ENCODE measurements around the gene AP1M1.

The AP1M1 gene

DNA sequence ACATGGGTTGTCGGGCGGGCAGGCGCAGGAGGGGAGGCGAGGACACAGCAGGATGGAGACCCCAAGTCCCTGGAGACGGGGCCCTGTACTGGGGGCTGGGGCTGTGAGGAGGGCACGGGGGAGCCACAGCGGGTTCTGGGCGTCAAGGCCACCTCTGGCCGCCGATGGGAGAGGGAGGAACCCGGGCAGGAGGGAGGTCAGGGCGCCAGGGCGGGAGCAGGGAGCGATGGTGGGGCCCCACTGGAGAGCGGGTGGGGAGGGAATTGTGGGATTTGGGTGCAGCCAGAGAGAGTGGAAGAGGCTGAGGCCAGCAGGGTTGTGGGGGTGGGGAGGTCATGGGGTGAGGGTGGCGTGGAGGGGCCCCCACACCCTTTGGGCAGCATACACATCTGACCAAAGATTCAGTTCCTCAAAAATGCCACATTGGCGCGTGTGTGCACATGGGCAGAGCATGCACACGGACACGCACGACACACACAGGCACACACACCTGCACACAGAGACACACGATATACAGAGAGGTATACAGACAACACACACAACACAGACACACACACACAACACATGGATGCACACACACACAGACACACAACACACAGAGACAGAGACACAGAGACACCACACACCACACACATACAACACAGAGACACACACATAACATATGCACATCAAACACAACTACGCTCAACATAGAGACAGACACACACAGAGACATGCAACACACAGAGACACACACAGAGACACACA is 54.9 kb downstream of the AP1M1 start:
- H2AFZ ChIP-seq (ENCODE audit: low read length, unreplicated experiment), result no peak overlapping the region

DNA sequence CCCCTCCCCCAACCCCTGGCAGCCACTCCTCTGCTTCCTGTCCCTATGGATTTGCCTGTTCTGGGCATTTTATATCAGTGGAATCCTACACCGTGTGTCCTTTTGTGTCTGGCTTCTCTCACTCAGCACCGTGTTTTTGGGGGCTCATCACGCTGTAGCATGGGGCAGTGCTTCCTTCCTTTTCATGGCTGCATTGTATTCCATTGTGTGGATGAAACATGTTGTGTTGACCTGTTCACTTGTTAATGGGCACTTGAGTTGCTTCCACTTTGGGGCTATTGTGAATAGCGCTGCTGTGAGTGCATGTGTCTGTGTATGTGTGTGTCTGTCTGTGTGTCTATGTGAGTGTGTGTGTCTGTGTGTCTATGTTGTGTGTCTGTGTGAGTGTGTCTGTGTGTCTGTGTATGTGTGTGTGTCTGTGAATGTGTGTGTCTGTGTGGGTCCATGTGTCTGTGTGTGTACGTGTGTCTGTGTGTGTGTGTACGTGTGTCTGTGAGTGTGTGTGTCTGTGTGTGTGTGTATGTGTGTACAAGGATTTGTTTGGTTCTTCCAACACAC is 57.2 kb downstream of the AP1M1 start:
- H2AFZ ChIP-seq (ENCODE audit: low read length, unreplicated experiment), result no peak overlapping the region
- H3K4me1 ChIP-seq (ENCODE audit: control insufficient read depth, insufficient read depth, low read length, unreplicated experiment), result no peaks in the 10 kb centered on the region
- no peaks in the 10 kb centered on the region for H3K27me3 ChIP-seq (ENCODE audit: insufficient read depth, low read length)
- no peak overlapping the region for H3K4me3 ChIP-seq (ENCODE audit: low read depth, low read length)
- no peak overlapping the region for H3K27ac ChIP-seq (ENCODE audit: low read depth, low read length)
- no peaks in the 10 kb centered on the region for H3K36me3 ChIP-seq (ENCODE audit: insufficient read depth, low read length)
- H3K79me2 ChIP-seq (ENCODE audit: control insufficient read depth, insufficient read depth, low read length, unreplicated experiment), result no peaks in the 10 kb centered on the region

More for the DNA sequence above, 54.9 kb downstream of the AP1M1 start:
- Histone ChIP-seq H3K79me2 (ENCODE audit: control insufficient read depth, insufficient read depth, low read length, unreplicated experiment) (no peaks in the 10 kb centered on the region), H3K27me3 (ENCODE audit: insufficient read depth, low read length) (no peaks in the 10 kb centered on the region), H3K27ac (ENCODE audit: low read depth, low read length) (no peak overlapping the region), H3K4me1 (ENCODE audit: control insufficient read depth, insufficient read depth, low read length, unreplicated experiment) (no peaks in the 10 kb centered on the region), H3K36me3 (ENCODE audit: insufficient read depth, low read length) (no peaks in the 10 kb centered on the region), H3K4me3 (ENCODE audit: low read depth, low read length) (no peak overlapping the region)

GRCh38 chr19:16257509-16258002 is 59.8 kb downstream of the AP1M1 start:
- Histone ChIP-seq H3K36me3 (ENCODE audit: insufficient read depth, low read length) (no peaks in the 10 kb centered on the region), H2AFZ (ENCODE audit: low read length, unreplicated experiment) (no peak overlapping the region), H3K4me1 (ENCODE audit: control insufficient read depth, insufficient read depth, low read length, unreplicated experiment) (no peaks in the 10 kb centered on the region), H3K27me3 (ENCODE audit: insufficient read depth, low read length) (no peaks in the 10 kb centered on the region), H3K27ac (ENCODE audit: low read depth, low read length) (no peak overlapping the region), H3K4me3 (ENCODE audit: low read depth, low read length) (no peak overlapping the region), H3K79me2 (ENCODE audit: control insufficient read depth, insufficient read depth, low read length, unreplicated experiment) (no peaks in the 10 kb centered on the region)

GRCh38 chr19:16258440-16258903 is 60.8 kb downstream of the AP1M1 start:
- H3K27ac ChIP-seq (ENCODE audit: low read depth, low read length), result no peak overlapping the region
- no peaks in the 10 kb centered on the region for H3K79me2 ChIP-seq (ENCODE audit: control insufficient read depth, insufficient read depth, low read length, unreplicated experiment)
- no peaks in the 10 kb centered on the region for H3K4me1 ChIP-seq (ENCODE audit: control insufficient read depth, insufficient read depth, low read length, unreplicated experiment)
- H3K4me3 ChIP-seq (ENCODE audit: low read depth, low read length), result no peak overlapping the region
- H3K36me3 ChIP-seq (ENCODE audit: insufficient read depth, low read length), result no peaks in the 10 kb centered on the region
- no peaks in the 10 kb centered on the region for H3K27me3 ChIP-seq (ENCODE audit: insufficient read depth, low read length)
- H2AFZ ChIP-seq (ENCODE audit: low read length, unreplicated experiment), result no peak overlapping the region

DNA sequence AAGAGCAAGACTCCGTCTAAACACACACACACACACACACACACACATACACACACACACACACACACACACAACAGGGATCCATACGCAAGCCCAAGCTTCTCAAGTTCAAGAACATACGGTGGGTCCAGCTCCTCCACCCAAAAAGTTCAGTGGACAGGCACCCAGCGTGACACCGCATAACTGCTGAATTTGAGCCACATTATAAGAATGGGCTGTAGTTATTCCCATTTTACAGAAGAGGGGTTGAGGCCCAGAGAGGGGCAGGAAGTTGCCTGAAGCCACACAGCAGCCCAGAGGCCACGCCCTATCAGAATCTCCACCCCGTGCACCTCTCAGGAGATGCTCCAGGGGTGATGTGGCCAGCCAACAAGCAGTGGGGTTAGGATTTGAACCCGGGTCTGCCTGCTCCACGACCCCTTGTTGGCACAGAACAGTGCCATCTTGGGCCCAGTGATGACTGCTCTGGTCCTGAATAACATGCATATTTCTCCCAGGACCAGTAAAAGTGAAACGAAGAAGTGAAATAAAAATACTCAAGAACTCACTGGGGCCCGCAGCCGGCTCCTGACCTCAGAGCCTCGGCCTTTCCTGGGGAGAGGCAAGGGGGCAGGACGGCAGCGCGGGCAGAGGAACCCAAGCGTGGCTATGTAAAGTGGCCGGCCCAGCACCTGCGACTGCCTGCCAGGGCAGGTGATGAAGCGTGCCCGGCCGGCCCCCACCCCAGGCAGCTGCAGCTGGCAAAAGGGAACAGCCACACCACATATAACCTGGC is 61.9 kb downstream of the AP1M1 start:
- no peaks in the 10 kb centered on the region for H3K79me2 ChIP-seq (ENCODE audit: control insufficient read depth, insufficient read depth, low read length, unreplicated experiment)
- no peaks in the 10 kb centered on the region for H3K27me3 ChIP-seq (ENCODE audit: insufficient read depth, low read length)
- H3K36me3 ChIP-seq (ENCODE audit: insufficient read depth, low read length), result no peaks in the 10 kb centered on the region
- H2AFZ ChIP-seq (ENCODE audit: low read length, unreplicated experiment), result no peak overlapping the region
- H3K4me1 ChIP-seq (ENCODE audit: control insufficient read depth, insufficient read depth, low read length, unreplicated experiment), result no peaks in the 10 kb centered on the region
- H3K4me3 ChIP-seq (ENCODE audit: low read depth, low read length), result no peak overlapping the region
- no peak overlapping the region for H3K27ac ChIP-seq (ENCODE audit: low read depth, low read length)

- Histone ChIP-seq H3K27me3 (ENCODE audit: insufficient read depth, low read length) (no peaks in the 10 kb centered on the region), H2AFZ (ENCODE audit: low read length, unreplicated experiment) (no peak overlapping the region), H3K36me3 (ENCODE audit: insufficient read depth, low read length) (no peaks in the 10 kb centered on the region), H3K4me3 (ENCODE audit: low read depth, low read length) (no peak overlapping the region), H3K27ac (ENCODE audit: low read depth, low read length) (no peak overlapping the region), H3K79me2 (ENCODE audit: control insufficient read depth, insufficient read depth, low read length, unreplicated experiment) (no peaks in the 10 kb centered on the region), H3K4me1 (ENCODE audit: control insufficient read depth, insufficient read depth, low read length, unreplicated experiment) (no peaks in the 10 kb centered on the region)
Measured at GRCh38 chr19:16260160-16260811, 62.6 kb downstream of the AP1M1 start.

DNA sequence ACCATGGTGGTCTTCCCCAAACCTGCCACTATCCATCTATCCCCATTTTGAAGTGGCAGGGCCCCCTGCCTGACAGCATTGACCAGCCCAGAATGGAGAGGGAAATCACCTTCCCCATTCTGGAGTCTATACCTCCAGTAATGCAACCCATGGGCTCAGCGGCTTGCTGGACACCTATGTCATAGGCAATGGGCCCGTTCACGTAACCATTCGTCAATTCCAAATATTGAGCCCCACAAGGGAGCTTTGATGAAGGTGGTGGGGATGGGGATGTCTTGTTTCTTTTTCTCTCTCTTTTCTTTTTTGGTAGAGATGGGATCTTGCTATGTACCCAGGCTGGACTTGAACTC is 63.1 kb downstream of the AP1M1 start:
- no peaks in the 10 kb centered on the region for H3K4me1 ChIP-seq (ENCODE audit: control insufficient read depth, insufficient read depth, low read length, unreplicated experiment)
- no peaks in the 10 kb centered on the region for H3K79me2 ChIP-seq (ENCODE audit: control insufficient read depth, insufficient read depth, low read length, unreplicated experiment)
- no peak overlapping the region for H3K27ac ChIP-seq (ENCODE audit: low read depth, low read length)
- no peak overlapping the region for H2AFZ ChIP-seq (ENCODE audit: low read length, unreplicated experiment)
- no peaks in the 10 kb centered on the region for H3K27me3 ChIP-seq (ENCODE audit: insufficient read depth, low read length)
- H3K4me3 ChIP-seq (ENCODE audit: low read depth, low read length), result no peak overlapping the region
- H3K36me3 ChIP-seq (ENCODE audit: insufficient read depth, low read length), result no peaks in the 10 kb centered on the region

- H3K4me3 ChIP-seq (ENCODE audit: low read depth, low read length), result no peak overlapping the region
- no peaks in the 10 kb centered on the region for H3K27me3 ChIP-seq (ENCODE audit: insufficient read depth, low read length)
- H3K79me2 ChIP-seq (ENCODE audit: control insufficient read depth, insufficient read depth, low read length, unreplicated experiment), result no peaks in the 10 kb centered on the region
- no peaks in the 10 kb centered on the region for H3K4me1 ChIP-seq (ENCODE audit: control insufficient read depth, insufficient read depth, low read length, unreplicated experiment)
- no peaks in the 10 kb centered on the region for H3K36me3 ChIP-seq (ENCODE audit: insufficient read depth, low read length)
- H3K27ac ChIP-seq (ENCODE audit: low read depth, low read length), result no peak overlapping the region
- H2AFZ ChIP-seq (ENCODE audit: low read length, unreplicated experiment), result no peak overlapping the region
Measured at GRCh38 chr19:16261584-16262368, 64.1 kb downstream of the AP1M1 start.

DNA sequence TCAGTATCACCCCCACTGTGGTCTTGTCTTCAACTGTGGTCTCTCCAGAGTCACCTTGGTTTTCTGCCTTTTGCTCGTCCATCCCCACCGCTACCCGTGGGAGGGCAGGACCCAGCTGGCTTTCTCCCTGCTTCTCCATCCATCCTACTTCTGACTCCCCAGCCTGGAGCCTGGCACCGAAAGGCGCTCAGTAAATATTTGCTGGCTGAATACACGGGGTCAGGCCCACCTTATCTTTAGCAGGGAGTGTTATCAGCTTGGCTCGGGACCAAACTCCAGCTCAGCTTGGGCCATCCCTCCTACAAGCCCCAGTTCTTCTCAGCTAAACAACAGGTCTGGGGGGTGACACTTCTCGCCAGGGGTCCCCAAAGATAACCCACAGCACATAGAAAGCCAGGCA is 64.9 kb downstream of the AP1M1 start:
- Histone ChIP-seq H3K4me3 (ENCODE audit: low read depth, low read length) (no peak overlapping the region), H3K4me1 (ENCODE audit: control insufficient read depth, insufficient read depth, low read length, unreplicated experiment) (no peaks in the 10 kb centered on the region), H3K36me3 (ENCODE audit: insufficient read depth, low read length) (no peaks in the 10 kb centered on the region), H3K27ac (ENCODE audit: low read depth, low read length) (no peak overlapping the region), H3K27me3 (ENCODE audit: insufficient read depth, low read length) (no peaks in the 10 kb centered on the region), H2AFZ (ENCODE audit: low read length, unreplicated experiment) (no peak overlapping the region), H3K79me2 (ENCODE audit: control insufficient read depth, insufficient read depth, low read length, unreplicated experiment) (no peaks in the 10 kb centered on the region)
